ENCODE measurements around the gene OGFOD3.
A peak's percentile ranks its signal among the peaks of the same experiment; 100 is the strongest.

GRCh38 chr17:82458885-82459424 lies 40.6 kb upstream of the OGFOD3 start:
- peak in 1 of 2 experiments; percentile 7; a peak in 1 of 4 replicates for TF ChIP-seq NONO (IDR thresholded peaks at IDR 0.05; ENCODE audit: low read depth in 2 of 2, low read length in 1 of 2)
- no peak for TF ChIP-seq SNRNP70 (optimal IDR thresholded peaks at IDR 0.05; ENCODE audit: low read depth, low read length)
- TF ChIP-seq TARDBP (IDR thresholded peaks at IDR 0.05): no peak
- no peak for TF ChIP-seq RNF2 (IDR thresholded peaks at IDR 0.05)
- no peak for TF ChIP-seq XRCC5 (IDR thresholded peaks at IDR 0.05; ENCODE audit: low read depth, low read length)
- TF ChIP-seq FOXJ2 (tag; IDR thresholded peaks at IDR 0.05): no peak
- TF ChIP-seq CHD1 (IDR thresholded peaks at IDR 0.05; ENCODE audit: low read length): peak; percentile 57
- TF ChIP-seq HIVEP1 (CRISPR knock-in tag; IDR thresholded peaks at IDR 0.05): no peak
- no peak for TF ChIP-seq ZNF253 (CRISPR knock-in tag; conservative IDR thresholded peaks at IDR 0.05)
- TF ChIP-seq SRSF7 (optimal IDR thresholded peaks at IDR 0.05; ENCODE audit: low read depth, low read length): no peak
- no peak for TF ChIP-seq ZBTB11 (CRISPR knock-in tag; IDR thresholded peaks at IDR 0.05)
- no peak for TF ChIP-seq CHD2 (IDR thresholded peaks at IDR 0.05; ENCODE audit: low read depth, low read length)
